Epidermal melanocyte (primary cell): Measurements from ENCODE around the gene PTMA.
A peak's percentile ranks its signal among the peaks of the same experiment; 100 is the strongest.

Source experiments
- DNase-seq: peaks from one replicate; pipeline ENCODE4 v3.0.0; 2011; ENCODE audit warnings: low spot score; ENCODE audit not compliant: insufficient read length

PTMA gene

GRCh38 chr2:231674587-231675338 is 33.6 kb upstream of the PTMA start:
- DNase-seq = no peak

- no peak for DNase-seq
These were observed 32.1 kb upstream of the PTMA start for GRCh38 chr2:231676243-231676642.

GRCh38 chr2:231677632-231678104 is 30.7 kb upstream of the PTMA start:
- peak; percentile 81 for DNase-seq

DNA sequence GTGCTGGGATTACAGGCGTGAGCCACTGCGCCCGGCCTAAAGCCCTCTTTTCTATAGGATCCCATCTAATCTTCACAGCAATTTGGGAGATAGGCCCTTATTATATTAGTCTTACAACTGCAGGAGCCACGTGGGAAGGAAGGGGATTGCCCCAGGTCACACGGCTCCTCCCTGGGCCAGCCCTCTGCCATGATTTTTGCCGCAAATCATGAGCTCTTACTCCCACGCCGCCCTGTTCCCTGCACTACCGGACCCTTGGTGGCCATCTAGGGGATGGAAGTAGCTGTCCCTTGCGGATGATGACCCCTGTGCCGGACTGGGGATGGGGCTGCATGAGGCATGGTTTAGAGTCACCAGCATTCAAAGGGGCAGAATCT is 28.4 kb upstream of the PTMA start:
- DNase-seq = peak; percentile 72

- DNase-seq = no peak
These were observed 27.9 kb upstream of the PTMA start for GRCh38 chr2:231680285-231680991.

DNA sequence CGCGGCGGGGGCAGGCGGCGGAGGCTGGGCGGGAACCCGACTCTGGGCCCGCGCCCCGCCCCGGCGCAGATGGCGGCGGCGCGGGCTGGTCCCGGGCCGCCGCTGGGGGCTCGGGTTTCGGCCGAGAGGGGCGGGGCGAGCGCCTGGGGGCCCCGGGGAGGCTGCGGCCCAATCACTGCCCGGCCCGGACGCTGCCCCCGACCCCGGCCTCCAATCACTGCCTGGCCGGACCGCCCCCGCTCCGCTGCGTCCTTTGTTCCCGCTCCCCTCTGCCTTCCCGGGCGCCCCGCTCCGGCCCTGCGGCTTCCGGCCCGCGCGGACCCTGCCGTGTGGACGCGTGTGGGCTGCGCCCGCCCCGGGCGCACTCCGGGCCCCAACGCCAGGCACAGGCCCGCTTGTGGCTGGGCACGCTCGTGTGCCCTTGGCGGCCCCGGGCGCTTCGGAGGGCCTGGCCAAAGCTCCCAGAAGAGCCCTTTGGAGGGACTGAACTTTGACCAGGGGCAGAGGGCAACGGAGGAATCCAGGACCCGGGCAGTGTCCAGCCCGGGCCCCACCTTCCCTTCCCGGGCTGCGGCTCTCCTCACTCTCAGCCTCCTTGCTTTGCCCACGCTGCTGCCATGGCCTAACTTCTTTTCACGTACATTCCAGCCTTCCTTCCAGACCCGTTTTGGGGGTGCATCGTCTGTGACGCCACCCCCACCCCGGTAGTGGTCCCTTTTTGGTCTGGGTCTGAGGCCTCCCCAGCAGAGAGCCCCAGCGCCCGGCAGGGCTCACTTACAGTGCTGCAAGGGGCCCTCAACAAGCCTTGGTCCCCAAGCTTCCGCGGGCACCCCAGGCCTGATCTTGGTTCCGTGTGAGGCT is 27.1 kb upstream of the PTMA start:
- peak; percentile 92 for DNase-seq

- DNase-seq = no peak
These were observed 25.6 kb upstream of the PTMA start for GRCh38 chr2:231682603-231683291.

DNA sequence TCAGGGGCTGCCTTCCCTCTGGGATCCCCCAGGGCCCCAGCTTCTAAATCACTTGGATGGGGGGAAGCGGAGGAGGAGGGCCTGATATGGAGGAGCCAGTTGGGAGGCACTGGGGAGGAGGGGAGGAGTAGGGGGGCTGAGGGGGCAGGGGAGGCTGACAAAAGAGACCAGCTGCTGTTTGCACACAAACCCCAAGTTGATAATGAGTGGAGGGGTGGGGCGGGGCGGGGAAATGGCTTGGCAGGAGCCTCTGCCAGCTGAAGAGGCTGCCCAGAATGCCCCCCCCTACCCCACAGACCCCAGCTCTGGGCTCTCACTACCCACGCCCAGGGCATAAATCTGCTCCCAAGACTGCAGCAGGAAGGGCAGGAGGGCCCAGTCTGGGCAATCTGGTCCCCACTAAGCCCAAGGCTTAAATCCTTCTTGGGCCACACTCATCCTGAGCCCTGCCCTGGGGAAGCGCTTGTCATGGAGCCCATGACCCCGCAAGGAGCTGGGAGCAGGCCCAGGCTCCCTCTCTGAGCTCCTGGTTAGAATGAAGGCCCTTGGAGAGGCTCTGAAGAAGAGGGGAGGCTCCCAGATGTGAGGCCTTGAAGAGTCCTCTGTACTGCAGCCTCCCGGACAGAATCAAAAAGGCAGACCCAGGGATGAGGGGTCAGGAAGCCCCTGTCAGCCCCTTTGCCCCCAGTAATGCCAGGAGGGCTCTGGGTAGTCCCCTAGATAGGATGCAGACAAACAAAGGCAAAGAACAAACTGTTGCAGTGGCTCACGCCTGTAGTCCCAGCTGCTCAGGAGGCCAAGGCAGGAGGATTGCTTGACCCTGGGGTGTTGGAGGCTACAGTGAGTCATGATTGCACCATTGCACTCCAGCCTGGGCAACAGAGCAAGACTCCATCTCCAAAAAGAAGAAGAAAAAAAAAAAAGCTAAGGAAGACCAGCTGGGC is 24.8 kb upstream of the PTMA start:
- DNase-seq = no peak

- DNase-seq = peak; percentile 80
These were observed 23.8 kb upstream of the PTMA start for GRCh38 chr2:231684314-231685223.

DNA sequence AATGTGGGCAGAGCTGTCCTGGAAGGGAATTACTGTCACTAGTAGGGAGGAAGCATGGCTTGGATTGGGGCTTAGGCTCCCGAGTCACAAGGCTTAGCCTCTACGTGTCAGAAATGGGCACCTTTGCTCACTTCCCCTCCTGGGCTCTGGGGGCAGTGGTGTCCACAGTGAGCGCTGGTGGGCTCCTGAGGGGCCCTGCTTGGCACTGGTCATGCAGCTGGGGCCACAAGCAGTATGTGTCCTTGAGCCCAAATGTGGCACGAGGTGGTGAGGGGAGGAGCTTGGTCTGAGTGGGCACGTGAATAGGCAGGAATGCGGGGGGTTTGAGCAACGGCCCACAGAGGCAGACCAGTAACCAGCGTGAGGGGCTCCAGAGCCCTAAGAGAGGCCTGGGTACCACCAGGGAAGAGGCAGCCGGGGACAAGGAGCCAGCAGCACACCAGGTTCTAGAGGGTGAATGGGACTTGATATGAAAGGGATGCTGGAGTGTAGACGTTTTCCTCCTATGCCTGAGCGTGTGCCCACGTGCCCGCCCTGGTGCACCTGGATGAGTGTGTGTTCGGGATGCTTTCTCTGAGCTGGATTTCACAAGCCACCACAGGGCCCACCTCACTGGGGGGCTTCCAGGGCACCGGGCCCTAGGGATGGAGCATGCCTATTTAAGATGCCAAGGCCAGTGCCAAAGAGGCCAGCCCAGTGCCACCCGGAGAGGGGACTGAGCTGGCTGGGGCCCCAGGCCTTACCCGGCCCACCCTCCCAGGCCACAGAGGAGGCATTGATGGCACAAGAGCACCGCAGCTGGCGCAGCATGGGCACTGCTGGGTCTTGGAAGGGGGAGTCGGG is 22.8 kb upstream of the PTMA start:
- no peak for DNase-seq

DNA sequence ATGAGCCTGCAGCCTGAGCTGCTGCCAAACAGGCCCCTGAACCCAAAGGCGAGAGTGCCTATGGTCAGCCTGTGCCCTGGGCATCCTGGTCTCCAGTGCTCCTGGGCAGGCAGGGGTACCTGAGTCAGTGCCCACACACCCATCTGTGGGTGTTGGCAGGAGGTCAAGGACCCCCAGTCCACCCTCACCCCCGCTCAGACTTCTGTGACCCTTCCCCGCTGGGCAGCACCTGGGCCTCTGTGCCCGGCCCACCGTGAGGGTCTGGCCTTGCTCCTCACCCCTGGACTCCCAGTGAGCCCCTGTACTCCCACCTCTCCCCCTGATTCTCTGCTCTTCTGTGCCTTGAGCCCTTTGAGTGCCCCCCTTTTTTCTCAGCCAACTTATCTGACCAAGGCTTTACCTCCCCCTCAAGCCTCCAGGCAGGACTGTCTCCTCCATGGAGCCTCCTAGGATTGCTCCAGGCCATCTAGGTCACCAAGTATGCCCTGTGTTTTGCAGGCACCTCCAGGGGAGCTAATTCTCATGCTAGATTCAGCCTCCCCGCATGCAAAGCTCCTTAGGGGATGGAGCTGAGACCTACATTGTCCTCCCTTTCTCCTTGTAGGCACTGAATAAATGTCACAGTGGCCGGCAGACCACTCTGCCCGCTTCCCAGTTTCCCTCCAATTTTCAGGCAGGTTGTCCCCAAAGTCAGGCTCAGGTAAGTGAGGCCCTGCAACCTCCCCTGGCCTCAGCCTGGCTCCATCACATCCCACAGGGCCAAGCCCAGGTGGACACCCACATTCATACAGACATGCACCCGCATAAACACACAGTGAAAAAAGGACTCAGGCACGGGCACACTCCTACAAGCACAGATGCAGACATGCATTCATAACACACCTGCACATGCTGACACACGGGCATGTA is 21.9 kb upstream of the PTMA start:
- DNase-seq = no peak

- DNase-seq = peak; percentile 40
These were observed 21.0 kb upstream of the PTMA start for GRCh38 chr2:231687133-231687852.

- DNase-seq = no peak
These were observed 20.4 kb upstream of the PTMA start for GRCh38 chr2:231687961-231688360.

DNA sequence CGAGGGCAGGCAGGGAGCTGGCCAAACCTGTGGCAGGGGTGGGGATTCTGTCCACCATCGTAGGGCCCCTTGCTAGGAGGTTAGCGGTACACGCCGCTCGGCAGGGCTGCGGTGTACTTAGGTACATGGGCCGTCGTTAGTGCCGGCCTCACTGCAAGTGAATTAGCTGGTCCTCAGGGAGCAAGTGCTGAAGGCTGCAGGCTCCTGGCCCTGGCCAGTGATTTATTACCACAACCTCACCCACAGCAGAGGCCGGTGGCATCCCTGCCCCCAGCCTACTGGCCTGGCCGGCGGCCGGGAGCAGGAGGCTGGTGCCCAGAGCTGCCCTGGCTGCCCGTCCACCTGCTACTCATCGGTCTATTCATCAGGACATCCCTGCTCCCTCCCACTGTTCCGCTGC is 19.6 kb upstream of the PTMA start:
- no peak for DNase-seq

GRCh38 chr2:231689124-231689893 is 19.0 kb upstream of the PTMA start:
- no peak for DNase-seq

GRCh38 chr2:231691251-231691772 is 17.0 kb upstream of the PTMA start:
- DNase-seq = no peak
